Cardiac fibroblast (primary cell): ENCODE data around the gene SCFD2.

Experiments used
- DNase-seq, 2 donors: peaks; one replicate each; pipeline versions ENCODE4 v3.0.0 to v3.0.0-alpha.2; 2010; ENCODE audit warnings: low read depth in 2 of 2
- H3K4me3 ChIP-seq, 2 donors: replicated peaks in 1 of 2; 1 replicate in 1 of 2; 2 replicates in 1 of 2; pipeline ENCODE4 v1.5.1; 2011; ENCODE audit warnings: low read depth in 2 of 2, low read length in 2 of 2, mild to moderate bottlenecking in 2 of 2, moderate library complexity in 1 of 2
- TF ChIP-seq, protein P1 (sequence below): IDR thresholded peaks from one replicate; pipeline ENCODE4 v1.5.1; 2011; ENCODE audit warnings: low read depth, mild to moderate bottlenecking, low read length, inconsistent platforms

The SCFD2 gene

DNA sequence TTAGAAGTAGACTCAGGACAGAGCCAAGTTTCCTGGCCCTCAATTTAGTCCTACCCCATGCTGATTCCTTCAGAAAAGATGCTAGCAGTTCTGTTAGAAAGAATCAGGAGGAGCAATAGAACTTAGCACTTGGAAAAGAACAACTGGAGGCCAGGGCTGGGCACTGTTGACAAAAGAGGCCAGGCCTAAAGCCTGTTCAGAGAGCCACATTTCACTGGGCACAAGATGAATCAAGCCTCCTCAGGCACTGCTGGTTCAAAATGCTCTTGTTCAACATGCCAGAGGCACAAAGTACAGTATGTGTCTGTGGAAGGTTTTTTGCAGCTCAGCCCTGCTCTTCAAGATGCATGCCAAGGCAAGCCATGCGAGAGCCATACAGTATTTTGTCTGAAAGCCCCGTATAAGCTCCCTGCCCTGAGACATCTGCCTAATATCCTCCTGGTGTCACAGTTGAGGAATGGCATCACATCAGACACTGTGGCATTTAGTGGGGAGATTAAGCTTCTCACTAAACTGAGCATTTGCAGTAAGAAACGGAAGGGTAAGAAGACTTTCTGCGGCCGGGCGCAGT lies 450.0 kb downstream of the SCFD2 start:
- no peak overlapping the region for H3K4me3 ChIP-seq
- DNase-seq = no peak
- TF ChIP-seq, protein P1, sequence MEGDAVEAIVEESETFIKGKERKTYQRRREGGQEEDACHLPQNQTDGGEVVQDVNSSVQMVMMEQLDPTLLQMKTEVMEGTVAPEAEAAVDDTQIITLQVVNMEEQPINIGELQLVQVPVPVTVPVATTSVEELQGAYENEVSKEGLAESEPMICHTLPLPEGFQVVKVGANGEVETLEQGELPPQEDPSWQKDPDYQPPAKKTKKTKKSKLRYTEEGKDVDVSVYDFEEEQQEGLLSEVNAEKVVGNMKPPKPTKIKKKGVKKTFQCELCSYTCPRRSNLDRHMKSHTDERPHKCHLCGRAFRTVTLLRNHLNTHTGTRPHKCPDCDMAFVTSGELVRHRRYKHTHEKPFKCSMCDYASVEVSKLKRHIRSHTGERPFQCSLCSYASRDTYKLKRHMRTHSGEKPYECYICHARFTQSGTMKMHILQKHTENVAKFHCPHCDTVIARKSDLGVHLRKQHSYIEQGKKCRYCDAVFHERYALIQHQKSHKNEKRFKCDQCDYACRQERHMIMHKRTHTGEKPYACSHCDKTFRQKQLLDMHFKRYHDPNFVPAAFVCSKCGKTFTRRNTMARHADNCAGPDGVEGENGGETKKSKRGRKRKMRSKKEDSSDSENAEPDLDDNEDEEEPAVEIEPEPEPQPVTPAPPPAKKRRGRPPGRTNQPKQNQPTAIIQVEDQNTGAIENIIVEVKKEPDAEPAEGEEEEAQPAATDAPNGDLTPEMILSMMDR = no peak

DNA sequence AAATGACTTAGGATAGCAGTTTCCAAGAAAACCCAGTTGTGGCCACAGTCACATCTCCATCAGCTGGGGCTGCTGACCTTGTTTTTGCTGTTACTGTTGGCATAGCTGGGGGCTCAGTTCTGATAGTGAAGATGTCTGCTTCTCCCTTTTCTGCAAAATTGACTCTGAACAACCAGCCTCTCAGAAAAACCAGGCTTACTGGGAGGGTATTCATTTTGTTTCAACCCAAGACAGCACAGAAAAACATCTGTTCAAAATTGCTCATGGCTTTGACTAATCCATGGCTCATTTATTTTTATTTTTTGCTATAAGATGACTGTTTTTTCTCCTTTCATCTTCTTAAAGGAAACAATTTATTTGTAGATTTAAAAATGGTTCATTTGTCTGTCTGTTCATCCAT lies 450.7 kb downstream of the SCFD2 start:
- DNase-seq = no peak
- TF ChIP-seq, protein P1 = no peak

DNA sequence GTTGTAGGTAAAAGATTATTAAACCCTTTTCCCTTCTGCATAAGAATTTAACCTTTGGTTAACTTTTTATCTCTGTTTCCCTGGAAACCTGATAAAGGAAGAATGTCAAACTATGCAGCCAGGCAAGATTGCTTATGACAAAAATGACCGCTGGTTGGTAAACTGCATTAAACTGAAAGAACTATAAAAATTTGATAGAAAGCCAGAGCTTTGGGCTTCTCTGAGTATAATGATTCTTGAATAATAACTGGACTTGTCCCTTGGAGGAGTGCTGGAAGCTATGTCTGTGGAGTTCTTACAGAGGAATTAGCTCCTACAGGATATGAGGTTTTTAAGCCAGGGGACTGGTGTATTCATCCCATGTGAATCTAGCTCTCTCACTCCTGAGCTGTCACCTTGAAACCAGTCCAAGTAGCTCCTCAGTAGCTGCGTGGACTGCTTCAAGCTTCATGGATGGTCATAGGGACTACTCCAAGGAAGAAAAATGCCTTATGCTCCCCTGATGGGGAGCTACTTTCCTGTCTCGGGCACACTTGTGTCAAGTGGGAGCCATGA lies 451.7 kb downstream of the SCFD2 start:
- peak; percentile 69 to 84 for DNase-seq
- TF ChIP-seq, protein P1 = no peak
- no peak overlapping the region for H3K4me3 ChIP-seq

More for the DNA sequence above, 450.7 kb downstream of the SCFD2 start:
- no peak overlapping the region for H3K4me3 ChIP-seq

DNA sequence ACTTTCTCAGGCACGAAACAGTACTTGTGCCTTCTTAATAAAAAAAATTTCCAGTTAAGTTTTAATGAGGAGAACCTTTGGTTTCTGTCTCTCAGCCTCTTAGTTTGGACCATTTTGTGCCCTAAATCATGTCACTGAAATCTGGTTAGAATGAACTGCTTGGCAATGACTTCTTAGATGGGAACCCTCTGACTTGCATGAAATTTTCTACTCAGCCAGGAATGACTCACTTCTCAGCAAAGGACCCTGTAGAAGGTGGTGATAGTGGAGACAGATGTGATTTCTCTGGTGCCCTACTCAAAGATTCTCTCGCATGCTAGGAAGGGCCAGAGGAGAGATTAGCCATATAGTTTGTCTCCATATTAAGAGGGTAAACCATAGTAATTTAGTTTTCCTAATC lies 453.3 kb downstream of the SCFD2 start:
- TF ChIP-seq, protein P1 = no peak
- H3K4me3 ChIP-seq = no peak overlapping the region
- peak in 1 of 2 donors; percentile 47 for DNase-seq

DNA sequence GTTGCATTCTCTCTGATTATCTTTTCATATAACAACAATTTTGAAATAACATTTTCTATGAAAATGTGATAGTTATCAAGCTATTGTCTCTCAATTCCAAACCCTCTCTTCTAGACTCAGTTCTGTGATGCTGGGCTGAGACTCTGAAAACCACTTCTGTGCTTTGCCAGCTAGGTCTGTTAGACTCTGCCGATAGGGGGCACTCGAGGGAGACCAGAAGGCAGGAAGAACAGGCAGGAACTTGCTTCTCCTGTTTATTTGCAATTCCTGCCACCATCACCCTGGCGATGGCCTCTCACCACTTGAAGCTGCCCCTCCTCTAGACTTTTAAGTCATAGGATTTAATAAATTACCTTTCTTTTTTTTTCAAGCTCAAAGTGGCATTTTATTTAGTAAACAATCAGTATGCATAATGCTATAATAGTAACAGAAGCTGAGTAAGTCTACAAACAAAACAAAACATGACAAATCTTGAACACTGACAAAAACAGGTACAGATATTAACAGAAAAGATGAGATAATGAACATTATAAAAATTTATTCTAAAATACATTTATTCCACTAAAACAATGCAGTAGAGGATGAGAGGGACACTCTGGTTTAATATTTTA lies 454.1 kb downstream of the SCFD2 start:
- DNase-seq = peak; percentile 81 to 85
- no peak overlapping the region for H3K4me3 ChIP-seq
- TF ChIP-seq, protein P1 = peak; percentile 86

DNA sequence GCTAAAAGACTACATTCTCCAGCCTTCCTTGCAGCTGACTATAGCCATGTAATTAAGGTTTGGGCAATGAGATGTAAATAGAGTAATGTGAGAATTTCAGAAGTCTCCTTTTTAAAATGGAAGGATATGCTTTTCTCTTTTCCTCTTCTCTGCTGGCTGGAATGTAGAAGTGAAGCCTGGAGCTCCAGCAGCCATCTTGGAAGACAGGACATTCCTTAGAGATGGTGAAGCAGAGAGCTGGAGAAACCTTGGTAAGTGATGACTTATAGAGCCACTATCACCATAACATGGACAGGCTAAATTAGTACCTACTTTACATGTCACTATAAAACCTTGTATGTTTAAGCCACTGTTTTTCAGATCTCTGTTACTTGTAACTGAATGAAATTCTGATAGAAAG lies 455.7 kb downstream of the SCFD2 start:
- DNase-seq = no peak
- TF ChIP-seq, protein P1 = no peak
- no peak overlapping the region for H3K4me3 ChIP-seq

DNA sequence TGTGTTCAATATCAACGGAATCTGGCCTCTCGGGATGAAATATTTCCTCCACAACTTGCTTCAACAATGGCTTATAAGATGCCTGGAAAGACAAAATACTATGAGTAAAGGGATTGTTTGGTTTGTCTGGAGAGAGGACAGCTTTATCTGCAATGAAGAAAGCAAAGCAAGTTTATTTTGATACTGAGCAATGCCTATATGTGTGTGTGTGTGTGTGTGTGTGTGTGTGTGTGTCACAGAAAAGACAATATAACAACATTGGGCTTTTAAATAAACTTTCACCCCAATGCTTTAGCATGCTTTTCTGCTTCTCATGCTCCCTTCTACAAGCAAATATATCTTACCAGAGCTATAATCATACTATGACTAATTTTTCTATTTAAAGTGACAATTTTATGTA lies 458.4 kb downstream of the SCFD2 start:
- TF ChIP-seq, protein P1 = no peak
- no peak overlapping the region for H3K4me3 ChIP-seq
- DNase-seq = no peak
